Activated CD8-positive, alpha-beta memory T cell treated with anti-CD3 and anti-CD28 coated beads for 4 hours (primary cell): Measurements from ENCODE around the gene ASPRV1.
A peak's percentile ranks its signal among the peaks of the same experiment; 100 is the strongest.

Experiments used
- DNase-seq, 2 donors: peaks; one replicate each; pipeline ENCODE4 v3.0.0-alpha.2; 2020; ENCODE audit warnings: low read depth in 2 of 2

The ASPRV1 gene

GRCh38 chr2:69943000-69943842, 18.2 kb downstream of the ASPRV1 start:
- no peak for DNase-seq

- no peak for DNase-seq
Observed at GRCh38 chr2:69940691-69941090, 20.7 kb downstream of the ASPRV1 start.

- no peak for DNase-seq
Observed at GRCh38 chr2:69939722-69940121, 21.7 kb downstream of the ASPRV1 start.

GRCh38 chr2:69937968-69938367, 23.5 kb downstream of the ASPRV1 start:
- DNase-seq, result no peak

- DNase-seq, result no peak
Observed at GRCh38 chr2:69936906-69937305, 24.5 kb downstream of the ASPRV1 start.

- no peak for DNase-seq
Observed at GRCh38 chr2:69935011-69935410, 26.4 kb downstream of the ASPRV1 start.

GRCh38 chr2:69934614-69934908, 26.9 kb downstream of the ASPRV1 start:
- no peak for DNase-seq

- no peak for DNase-seq
Observed at GRCh38 chr2:69933839-69934613, 27.4 kb downstream of the ASPRV1 start.

GRCh38 chr2:69933254-69933828, 28.1 kb downstream of the ASPRV1 start:
- DNase-seq, result no peak

GRCh38 chr2:69932596-69932922, 28.9 kb downstream of the ASPRV1 start:
- no peak for DNase-seq

- no peak for DNase-seq
Observed at GRCh38 chr2:69931832-69932595, 29.4 kb downstream of the ASPRV1 start.

- no peak for DNase-seq
Observed at GRCh38 chr2:69926849-69927515, 34.4 kb downstream of the ASPRV1 start.

- DNase-seq, result no peak
Observed at GRCh38 chr2:69923116-69923515, 38.3 kb downstream of the ASPRV1 start.

GRCh38 chr2:69918401-69918800, 43.0 kb downstream of the ASPRV1 start:
- no peak for DNase-seq

- DNase-seq, result no peak
Observed at GRCh38 chr2:69917852-69918251, 43.6 kb downstream of the ASPRV1 start.

- no peak for DNase-seq
Observed at GRCh38 chr2:69916106-69916505, 45.3 kb downstream of the ASPRV1 start.

GRCh38 chr2:69914950-69915945, 46.2 kb downstream of the ASPRV1 start, which contains the start of gene MXD1:
Gene MXD1, plus strand, starts transcription at chr2:69915109. Its CDS starts 222 bp downstream, at chr2:69915331.
- DNase-seq, result no peak

- DNase-seq, result peak; percentile 99 to 100
Observed at GRCh38 chr2:69914164-69914949, 47.1 kb downstream of the ASPRV1 start.

- no peak for DNase-seq
Observed at GRCh38 chr2:69911985-69912563, 49.4 kb downstream of the ASPRV1 start.
